Measurements from ENCODE around the gene PBX1.

Gene PBX1

DNA sequence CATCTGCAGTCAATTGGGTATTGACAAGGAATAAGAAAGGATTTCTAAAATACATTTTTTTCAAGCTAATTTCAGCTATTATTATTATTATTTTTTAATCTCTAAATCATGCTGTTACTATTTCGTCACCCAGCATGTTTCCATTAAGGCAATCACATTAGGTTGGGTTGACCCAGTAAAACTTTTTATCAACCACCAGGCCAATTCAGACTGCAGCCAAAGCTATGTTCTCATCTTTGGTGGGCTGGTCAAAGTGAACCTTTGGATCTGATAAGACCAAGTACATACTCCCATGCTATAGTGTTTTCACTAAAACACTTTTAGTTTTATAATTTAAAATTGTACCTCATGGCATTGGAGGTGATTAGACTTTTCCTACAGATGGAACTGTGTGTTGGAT is 198.6 kb downstream of the PBX1 start:
- in situ Hi-C loops (cut with HindIII; ENCODE audit: low pct_ligation_motif_present, low pct_unique_long_range_greater_than_20kb, low sequenced_read_pairs): no loop called here

DNA sequence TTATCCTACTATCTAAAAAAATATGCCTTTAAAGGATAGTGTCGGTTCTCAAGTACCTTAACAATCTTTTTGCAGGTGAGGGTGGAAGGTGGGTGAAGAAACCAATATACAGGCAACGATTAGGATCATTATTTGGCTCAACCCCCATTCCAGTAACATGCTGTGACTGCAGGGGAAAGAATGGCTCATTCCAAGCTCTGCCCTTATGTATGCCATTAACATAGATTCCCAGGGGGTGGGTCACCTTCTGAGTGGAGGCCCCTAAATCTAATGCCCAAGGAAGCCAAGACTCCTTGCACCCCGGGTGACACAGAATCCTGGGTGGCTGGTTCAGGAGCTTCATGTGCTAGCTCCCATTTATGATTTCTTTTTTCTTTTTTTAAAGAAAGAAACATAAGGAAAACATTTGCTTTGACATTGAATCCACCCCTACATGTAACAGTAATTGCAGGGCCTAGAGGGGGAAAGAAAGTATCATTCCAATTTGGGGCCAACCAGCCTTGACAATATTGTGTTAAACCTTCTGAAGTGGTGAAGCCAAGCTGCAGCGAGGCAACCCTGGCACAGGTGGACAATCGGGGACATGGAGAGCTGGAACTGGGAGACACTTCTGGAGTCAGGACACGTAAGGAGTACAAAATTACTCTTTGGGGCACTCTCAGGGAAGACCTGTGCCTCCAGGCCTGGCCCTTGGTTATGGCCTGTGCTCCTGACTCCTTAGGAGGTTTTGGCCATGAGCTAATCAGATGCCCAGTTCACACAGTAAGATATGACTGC is 200.3 kb downstream of the PBX1 start:
- in situ Hi-C loops (cut with HindIII; ENCODE audit: low pct_ligation_motif_present, low pct_unique_long_range_greater_than_20kb, low sequenced_read_pairs): no loop called here
- DNase-seq: no peak

More for the DNA sequence above, 198.6 kb downstream of the PBX1 start:
- DNase-seq: no peak

GRCh38 chr1:164759979-164760469 is 201.0 kb downstream of the PBX1 start:
- in situ Hi-C loops (cut with HindIII; ENCODE audit: low pct_ligation_motif_present, low pct_unique_long_range_greater_than_20kb, low sequenced_read_pairs): no loop called here
- no peak for DNase-seq

- no peak for DNase-seq
- in situ Hi-C loops (cut with HindIII; ENCODE audit: low pct_ligation_motif_present, low pct_unique_long_range_greater_than_20kb, low sequenced_read_pairs): no loop called here
Observed at GRCh38 chr1:164760569-164760968, 201.6 kb downstream of the PBX1 start.

DNA sequence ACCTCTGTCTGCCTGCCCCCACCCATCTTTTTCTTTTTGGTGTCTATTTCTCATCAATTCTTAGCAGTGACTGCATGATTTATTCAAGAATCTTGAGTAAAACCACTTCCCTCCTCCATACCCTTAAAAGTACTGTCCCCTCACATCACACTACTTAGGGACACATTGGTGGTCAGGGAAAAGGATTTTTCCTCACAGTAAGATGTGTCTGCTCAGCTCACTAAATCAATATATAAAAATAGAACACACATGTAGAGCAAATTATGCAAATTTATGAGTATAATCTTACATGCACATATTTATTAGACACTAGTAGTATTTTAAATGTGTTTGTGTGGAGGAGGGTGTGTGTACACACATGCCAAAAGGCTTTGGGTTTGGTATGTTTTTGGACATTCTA is 202.0 kb downstream of the PBX1 start:
- DNase-seq: no peak
- in situ Hi-C loops (cut with HindIII; ENCODE audit: low pct_ligation_motif_present, low pct_unique_long_range_greater_than_20kb, low sequenced_read_pairs): no loop called here

DNA sequence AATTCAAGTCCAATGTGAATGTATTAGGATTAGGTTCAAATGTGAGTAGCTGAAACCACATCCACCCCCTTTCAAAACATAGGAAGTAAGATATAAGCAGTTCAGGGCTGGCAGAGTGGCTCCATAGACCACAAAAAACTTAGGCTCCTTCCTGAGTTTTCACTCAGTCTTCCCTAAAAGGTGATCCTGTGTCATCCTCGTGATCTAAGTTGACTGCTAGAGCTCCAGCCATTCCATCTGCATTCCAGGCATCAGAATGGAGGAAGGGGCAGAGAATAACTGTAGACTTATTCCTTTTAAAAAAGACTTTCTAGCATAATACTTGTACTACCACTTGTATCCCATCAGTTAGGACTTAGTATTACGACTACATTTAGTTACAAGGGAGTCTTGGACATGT is 204.1 kb downstream of the PBX1 start:
- DNase-seq: no peak
- in situ Hi-C loops (cut with HindIII; ENCODE audit: low pct_ligation_motif_present, low pct_unique_long_range_greater_than_20kb, low sequenced_read_pairs): no loop called here

DNA sequence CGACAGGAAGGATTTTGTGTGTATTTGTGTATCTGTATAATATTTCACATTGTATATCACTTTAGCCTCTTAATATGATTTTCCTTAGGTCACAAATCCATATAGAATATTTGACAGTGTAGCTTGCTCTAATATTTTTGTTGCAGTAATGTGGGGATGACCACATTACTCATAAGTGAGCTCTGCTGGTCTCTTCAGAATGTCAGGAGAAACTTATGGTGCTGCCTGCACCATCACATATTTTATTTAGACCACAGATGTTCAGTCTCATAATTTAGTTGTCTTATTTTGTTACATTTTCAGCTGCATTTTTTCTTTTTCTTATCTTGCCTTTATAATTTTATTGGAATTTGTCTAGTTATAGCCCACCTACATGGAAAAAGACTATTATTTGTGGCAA is 205.3 kb downstream of the PBX1 start:
- DNase-seq: no peak
- in situ Hi-C loops (cut with HindIII; ENCODE audit: low pct_ligation_motif_present, low pct_unique_long_range_greater_than_20kb, low sequenced_read_pairs): no loop called here

- in situ Hi-C loops (cut with HindIII; ENCODE audit: low pct_ligation_motif_present, low pct_unique_long_range_greater_than_20kb, low sequenced_read_pairs): no loop called here
- DNase-seq: peak; percentile 91
Observed at GRCh38 chr1:164765557-164765956, 206.6 kb downstream of the PBX1 start.

DNA sequence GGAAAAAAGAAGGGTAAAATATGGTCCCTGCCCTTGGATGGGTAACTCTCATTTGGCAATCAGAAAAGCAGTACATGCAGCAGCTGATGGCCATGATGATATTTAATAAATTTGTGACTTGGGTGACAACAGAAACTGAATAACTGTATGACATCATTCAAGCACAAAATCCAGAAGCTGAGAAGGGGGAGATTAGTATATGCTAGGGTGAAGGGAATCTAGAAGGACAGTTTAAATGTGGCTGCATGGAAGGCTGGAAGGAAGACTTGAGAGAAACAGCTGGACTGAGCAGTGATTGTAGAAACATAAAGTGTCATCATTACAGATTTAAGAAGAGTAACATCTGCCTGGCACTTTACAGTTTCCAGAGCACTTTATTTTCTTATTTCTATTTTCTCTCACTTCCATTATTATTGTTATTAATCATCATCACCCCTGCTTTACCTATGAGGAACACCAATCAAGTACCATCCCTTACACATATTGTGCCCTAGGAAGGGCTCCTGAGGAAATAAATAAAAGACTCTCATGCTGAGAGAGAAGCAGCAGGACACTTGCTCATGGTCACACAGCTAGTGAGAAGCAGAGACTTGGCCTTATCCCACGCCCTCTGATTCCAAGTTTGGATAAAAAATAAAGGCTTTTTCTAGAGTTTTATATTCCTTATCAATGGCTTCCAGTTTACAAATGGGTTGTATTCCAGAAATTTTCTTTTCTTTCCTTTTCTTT is 207.2 kb downstream of the PBX1 start:
- in situ Hi-C loops (cut with HindIII; ENCODE audit: low pct_ligation_motif_present, low pct_unique_long_range_greater_than_20kb, low sequenced_read_pairs): no loop called here

GRCh38 chr1:164767752-164768402 is 208.9 kb downstream of the PBX1 start:
- peak; percentile 33 for DNase-seq
- in situ Hi-C loops (cut with HindIII; ENCODE audit: low pct_ligation_motif_present, low pct_unique_long_range_greater_than_20kb, low sequenced_read_pairs): no loop called here

More for the DNA sequence above, 207.2 kb downstream of the PBX1 start:
- DNase-seq: peak; percentile 11

GRCh38 chr1:164768619-164769018 is 209.6 kb downstream of the PBX1 start:
- in situ Hi-C loops (cut with HindIII; ENCODE audit: low pct_ligation_motif_present, low pct_unique_long_range_greater_than_20kb, low sequenced_read_pairs): no loop called here

DNA sequence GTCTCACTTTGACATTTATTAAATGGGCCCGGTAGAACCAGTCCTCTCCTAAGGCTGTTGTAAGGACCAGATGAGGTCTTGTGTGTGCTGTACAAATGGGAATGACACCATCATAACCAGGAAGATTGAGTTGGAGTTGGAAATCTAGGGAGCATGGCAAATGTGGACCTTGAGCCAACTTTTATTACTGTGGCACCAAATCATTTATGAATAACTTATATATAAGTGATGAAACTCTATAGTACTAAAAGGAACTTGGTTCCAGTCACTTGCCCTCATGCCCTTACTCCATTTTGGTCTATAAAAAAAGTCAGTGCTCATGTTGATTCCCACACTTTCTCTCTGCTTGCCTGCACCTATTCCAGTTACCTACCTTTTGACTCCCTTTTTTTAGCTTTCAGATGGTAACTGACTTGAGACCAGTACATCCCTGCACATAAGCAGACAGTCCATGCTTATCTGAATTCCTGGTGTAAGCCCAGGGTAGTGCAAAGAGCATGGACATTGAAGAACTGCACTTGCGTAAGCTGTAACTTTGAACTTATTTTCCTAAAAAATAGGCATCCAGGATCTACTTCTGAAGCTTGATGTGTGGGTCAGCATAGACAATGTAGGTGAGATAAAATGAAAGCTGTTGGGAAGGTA is 210.6 kb downstream of the PBX1 start:
- in situ Hi-C loops (cut with HindIII; ENCODE audit: low pct_ligation_motif_present, low pct_unique_long_range_greater_than_20kb, low sequenced_read_pairs): no loop called here
- no peak for DNase-seq

More at GRCh38 chr1:164768619-164769018, 209.6 kb downstream of the PBX1 start:
- no peak for DNase-seq

DNA sequence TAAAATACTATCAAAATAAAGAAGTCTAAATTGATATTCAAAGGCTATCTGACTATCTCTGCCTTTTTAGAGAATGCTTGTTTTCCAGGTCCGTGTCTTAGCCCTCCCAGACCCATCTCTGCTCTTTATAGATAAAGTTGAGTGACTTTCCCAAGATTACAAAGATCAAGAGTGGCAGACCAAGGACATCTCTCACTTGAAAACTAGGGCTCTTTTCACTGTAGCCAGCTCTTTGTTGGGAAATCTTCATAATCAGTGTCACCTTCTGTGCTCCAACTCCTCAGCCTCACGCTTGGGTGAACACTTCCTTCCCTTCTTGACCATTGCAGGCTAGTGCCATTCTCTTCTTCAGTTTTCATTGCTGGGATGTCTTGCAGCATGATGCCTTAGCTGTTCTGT is 211.1 kb downstream of the PBX1 start:
- in situ Hi-C loops (cut with HindIII; ENCODE audit: low pct_ligation_motif_present, low pct_unique_long_range_greater_than_20kb, low sequenced_read_pairs): no loop called here
- DNase-seq: no peak

GRCh38 chr1:164771041-164771618 is 212.1 kb downstream of the PBX1 start:
- in situ Hi-C loops (cut with HindIII; ENCODE audit: low pct_ligation_motif_present, low pct_unique_long_range_greater_than_20kb, low sequenced_read_pairs): no loop called here
- no peak for DNase-seq

- in situ Hi-C loops (cut with HindIII; ENCODE audit: low pct_ligation_motif_present, low pct_unique_long_range_greater_than_20kb, low sequenced_read_pairs): no loop called here
- DNase-seq: peak; percentile 76
Observed at GRCh38 chr1:164771619-164772361, 212.8 kb downstream of the PBX1 start.

GRCh38 chr1:164772635-164773034 is 213.7 kb downstream of the PBX1 start:
- peak; percentile 90 for DNase-seq
- in situ Hi-C loops (cut with HindIII; ENCODE audit: low pct_ligation_motif_present, low pct_unique_long_range_greater_than_20kb, low sequenced_read_pairs): no loop called here

DNA sequence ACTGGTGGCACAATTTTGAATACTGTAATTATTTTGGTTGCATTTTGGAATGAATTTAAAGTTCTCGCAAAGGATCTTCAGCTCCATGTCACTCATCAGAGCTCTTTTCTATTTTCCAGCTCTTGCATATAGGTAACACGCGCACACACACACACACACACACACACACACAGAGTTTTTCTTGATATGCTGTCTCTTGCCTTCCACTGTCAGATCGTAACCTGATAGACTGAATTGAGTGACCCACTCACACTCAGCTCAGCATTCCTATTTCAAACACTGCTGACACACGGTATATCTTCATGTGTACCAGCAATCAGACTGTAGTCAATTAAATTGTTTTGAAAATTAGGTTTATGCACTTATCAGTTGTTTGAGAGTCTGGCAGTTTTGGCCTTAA is 214.1 kb downstream of the PBX1 start:
- in situ Hi-C loops (cut with HindIII; ENCODE audit: low pct_ligation_motif_present, low pct_unique_long_range_greater_than_20kb, low sequenced_read_pairs): no loop called here
- no peak for DNase-seq

DNA sequence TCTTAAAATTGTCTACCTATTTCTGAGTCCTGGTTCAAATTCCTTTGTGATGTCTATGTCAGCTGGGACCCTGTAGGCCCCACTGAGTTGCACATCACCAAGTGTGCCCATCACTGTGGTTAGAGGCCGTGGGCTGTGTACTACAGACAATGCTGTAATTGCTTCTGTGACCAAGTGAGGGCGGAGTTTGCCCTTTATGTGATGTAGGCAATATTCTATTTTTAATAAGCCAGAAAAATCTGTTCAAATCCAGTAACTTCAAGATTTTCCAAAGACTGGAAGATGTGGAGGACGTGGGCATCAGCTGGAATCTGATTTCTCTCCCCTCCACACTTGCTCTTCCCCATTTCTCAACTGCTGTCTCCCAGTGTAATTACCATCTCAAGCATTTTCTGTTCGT is 215.4 kb downstream of the PBX1 start:
- DNase-seq: no peak
- in situ Hi-C loops (cut with HindIII; ENCODE audit: low pct_ligation_motif_present, low pct_unique_long_range_greater_than_20kb, low sequenced_read_pairs): no loop called here

Measured in ACHN (cell line).